Testis (tissue), 3 donors: ENCODE measurements around the gene SPI1. TPM values are rescaled to one million over a fixed set of nuclear protein-coding genes. Genes with fewer than 3 reads are reported as not detected.

Source experiments
- DNase-seq: peaks from one replicate; pipeline ENCODE4 v3.0.0-alpha.2; 2019
- H3K27ac ChIP-seq, 2 donors: fragments of 200-600 bp; sonication (generic); one replicate each; pipeline ENCODE4 v1.5.1; 2019
- H3K27me3 ChIP-seq: fragments of 200-600 bp; sonication (generic); one replicate; pipeline ENCODE4 v1.5.1; 2019
- H3K36me3 ChIP-seq: fragments of 200-600 bp; sonication (generic); one replicate; pipeline ENCODE4 v1.5.1; 2017; ENCODE audit warnings: low read depth; ENCODE audit errors: missing control alignments
- H3K4me1 ChIP-seq: fragments of 200-600 bp; sonication (generic); one replicate; pipeline ENCODE4 v1.5.1; 2019
- H3K4me3 ChIP-seq, 2 donors: fragments of 200-600 bp; sonication (generic); one replicate each; pipeline ENCODE4 v1.5.1; 2017 to 2019
- H3K9me3 ChIP-seq: fragments of 200-600 bp; sonication (generic); one replicate; pipeline ENCODE4 v1.5.1; 2017
- CTCF ChIP-seq, 3 experiments: fragments of 450-650 bp in 2 of 3; fragments of 200-600 bp in 1 of 3; sonication (generic) in 1 of 3; IDR thresholded peaks; one replicate each; pipeline ENCODE4 v1.5.1; 2016 to 2019; ENCODE audit warnings: antibody characterized with exemption in 3 of 3, mild to moderate bottlenecking in 2 of 3, moderate library complexity in 1 of 3
- POLR2A ChIP-seq: fragments of 450-650 bp; IDR thresholded peaks from one replicate; pipeline ENCODE4 v1.6.1; 2017; ENCODE audit warnings: antibody characterized with exemption, mild to moderate bottlenecking, moderate library complexity
- WGBS, 2 donors: methylation state at CpG; one replicate each; pipeline ENCODE4 v1.1.5; 2018; 5-methylcytosine and 5-hydroxymethylcytosine counted together
- intact Hi-C: fragments of 100-400 bp; cut with DNase I; formaldehyde crosslinking; loops from one replicate; pipeline ENCODE4 v1.15.1; 2023; ENCODE audit warnings: low total_unique reads
- polyA plus RNA-seq: library from polyadenylated mRNA; stranded (reverse); fragments of 350-450 nt; fragmentation: Illumina TruSeq; extraction: RNeasy Lipid Tissue Mini Kit (QIAGEN cat#74804); gene quantifications from one replicate; pipeline ENCODE4 v1.2.3, GENCODE V29; 2014; ENCODE audit warnings: low read depth, low replicate concordance; ENCODE audit not compliant: insufficient read depth
- total RNA-seq, 2 donors: library from RNA; depleted of rRNA; stranded (reverse); fragments of >200 nt; gene quantifications; one replicate each; pipeline ENCODE4 v1.2.3, GENCODE V29; 2016

Gene SPI1
- total and polyA plus RNA-seq, 3 donors from 2014 or later: 4.6 to 16.3 (median 7.4) TPM

DNA sequence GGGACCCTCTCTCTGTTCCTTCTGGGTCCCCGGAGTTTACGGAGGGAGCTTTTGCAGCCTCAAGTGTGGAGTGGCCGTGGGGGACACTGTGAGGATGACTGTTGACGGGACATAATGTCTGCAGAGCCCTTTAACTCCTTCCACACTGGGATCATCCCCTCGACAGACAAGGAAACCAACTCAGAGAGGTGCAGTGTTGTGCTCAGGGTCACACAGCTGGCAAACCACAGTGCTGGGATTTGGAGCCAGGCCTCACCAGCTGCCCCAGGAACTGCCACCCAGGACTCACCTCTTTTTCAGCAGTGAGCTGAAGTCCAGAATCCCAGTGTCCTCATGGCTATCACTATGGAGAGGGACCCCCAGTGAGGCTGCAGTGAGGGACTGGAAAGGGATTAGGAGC is 31.2 kb downstream of the SPI1 start:
- no peaks in the 10 kb centered on the region for H3K9me3 ChIP-seq
- no peak overlapping the region for H3K4me3 ChIP-seq
- WGBS, 2 donors: 80 to 83% methylated on average over 5 of the region's 5 CpGs
- intact Hi-C loops: no loop called here
- H3K36me3 ChIP-seq: no peaks in the 10 kb centered on the region
- H3K4me1 ChIP-seq: peaks cover 6% of the 10 kb centered on the region
- no peaks in the 10 kb centered on the region for H3K27me3 ChIP-seq
- TF ChIP-seq CTCF (IDR thresholded peaks at IDR 0.05) (no peak), POLR2A (no peak)
- no peak overlapping the region for H3K27ac ChIP-seq
- DNase-seq: no peak

GRCh38 chr11:47345890-47346563 is 32.3 kb downstream of the SPI1 start:
- H3K27me3 ChIP-seq: no peaks in the 10 kb centered on the region
- TF ChIP-seq POLR2A: no peak
- WGBS, 2 donors: 89 to 92% methylated on average over 17 to 18 of the region's 18 CpGs
- no peak overlapping the region for H3K4me3 ChIP-seq
- H3K9me3 ChIP-seq: no peaks in the 10 kb centered on the region
- intact Hi-C loops: no loop called here
- no peak overlapping the region for H3K27ac ChIP-seq
- H3K36me3 ChIP-seq: no peaks in the 10 kb centered on the region
- no peak for DNase-seq
- H3K4me1 ChIP-seq: no peaks in the 10 kb centered on the region

DNA sequence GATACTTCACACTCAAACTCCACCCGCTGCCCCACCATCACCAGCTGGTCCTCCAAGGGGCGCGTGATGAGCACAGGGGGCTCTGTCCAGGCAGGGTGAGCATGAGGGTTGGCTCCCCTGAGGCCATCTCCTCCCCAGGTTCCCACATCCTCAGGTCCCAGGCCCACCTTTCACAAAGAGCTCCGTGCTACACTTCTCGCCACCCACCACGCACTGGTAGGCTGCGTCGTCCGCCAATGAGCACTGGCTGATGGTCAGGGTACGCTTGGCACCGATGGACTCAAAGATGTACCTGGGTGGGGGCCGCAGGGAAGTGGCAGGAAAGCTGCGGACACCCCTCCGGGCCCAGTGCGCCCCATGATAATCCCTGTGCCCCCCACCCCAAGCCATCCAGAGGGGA is 35.5 kb downstream of the SPI1 start:
- no peak for TF ChIP-seq CTCF (IDR thresholded peaks at IDR 0.05)
- no peak for TF ChIP-seq POLR2A
- H3K36me3 ChIP-seq: no peaks in the 10 kb centered on the region
- intact Hi-C loops: no loop called here

GRCh38 chr11:47342036-47342803 is 36.1 kb downstream of the SPI1 start:
- no peak overlapping the region for H3K27ac ChIP-seq
- intact Hi-C loops: no loop called here
- H3K4me1 ChIP-seq: no peaks in the 10 kb centered on the region
- TF ChIP-seq POLR2A (no peak), CTCF (IDR thresholded peaks at IDR 0.05) (no peak)
- no peak overlapping the region for H3K4me3 ChIP-seq
- H3K27me3 ChIP-seq: no peaks in the 10 kb centered on the region
- DNase-seq: no peak
- WGBS, 2 donors: 91 to 95% methylated on average over 17 to 24 of the region's 24 CpGs
- H3K36me3 ChIP-seq: no peaks in the 10 kb centered on the region
- H3K9me3 ChIP-seq: no peaks in the 10 kb centered on the region

More for the DNA sequence above, 35.5 kb downstream of the SPI1 start:
- Histone ChIP-seq H3K27me3 (no peaks in the 10 kb centered on the region), H3K9me3 (no peaks in the 10 kb centered on the region), H3K4me3 (no peak overlapping the region), H3K4me1 (no peaks in the 10 kb centered on the region), H3K27ac (no peak overlapping the region)
- no peak for DNase-seq
- 96 to 100% methylated on average over 9 to 15 of the region's 15 CpGs for WGBS, 2 donors

DNA sequence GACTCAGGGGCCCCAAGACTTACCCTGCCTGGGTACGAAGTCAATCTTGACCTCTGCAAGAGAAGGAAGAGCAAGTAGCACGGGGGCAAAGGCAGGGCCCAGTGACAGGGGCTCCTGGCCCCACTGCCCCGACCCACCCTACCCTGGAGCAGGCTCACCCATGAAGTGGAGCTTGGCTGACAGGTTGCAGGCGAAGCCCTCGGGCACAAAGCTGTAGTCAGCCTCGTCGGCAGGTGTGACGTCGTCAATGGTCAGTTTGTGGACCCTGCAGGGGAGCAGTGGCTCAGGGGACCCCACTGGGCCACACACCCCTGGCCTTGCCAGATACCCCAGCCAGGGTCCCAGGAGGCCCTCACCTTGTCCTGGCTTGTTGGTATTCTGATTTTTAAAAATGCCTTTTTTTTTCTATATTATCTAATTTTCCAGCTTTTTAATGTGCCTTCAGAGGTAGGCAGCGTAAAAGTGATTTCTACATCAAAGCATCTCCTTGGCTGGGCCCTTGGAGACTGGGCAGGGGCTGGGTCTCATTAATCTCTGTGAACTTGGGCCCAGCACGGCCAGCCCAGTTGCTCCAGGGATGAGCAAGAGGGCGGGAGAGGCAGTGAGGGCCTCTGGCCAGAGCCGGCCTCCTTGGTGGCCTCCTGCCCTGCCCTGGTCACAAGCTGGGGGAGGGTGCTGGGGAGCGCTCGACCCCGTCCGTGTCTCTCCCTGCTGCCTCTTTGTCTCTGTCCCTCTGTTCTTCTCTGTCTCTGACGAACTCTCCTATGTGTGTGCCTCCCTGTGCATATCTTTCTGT is 37.2 kb downstream of the SPI1 start:
- H3K4me1 ChIP-seq: no peaks in the 10 kb centered on the region
- WGBS, 2 donors: 63 to 64% methylated on average over 9 to 18 of the region's 18 CpGs
- no peaks in the 10 kb centered on the region for H3K36me3 ChIP-seq
- no peaks in the 10 kb centered on the region for H3K27me3 ChIP-seq
- no peak for DNase-seq
- intact Hi-C loops: no loop called here
- no peak overlapping the region for H3K4me3 ChIP-seq
- H3K9me3 ChIP-seq: no peaks in the 10 kb centered on the region
- no peak for TF ChIP-seq CTCF (IDR thresholded peaks at IDR 0.05)
- TF ChIP-seq POLR2A: no peak
- no peak overlapping the region for H3K27ac ChIP-seq
